ENCODE results near the gene BCDIN3D.
"Not testable (repeated sequence)": the region's sequence is repeated elsewhere in the genome, so short reads cannot be mapped to it uniquely, and the experiment has no call there.

Gene BCDIN3D

DNA sequence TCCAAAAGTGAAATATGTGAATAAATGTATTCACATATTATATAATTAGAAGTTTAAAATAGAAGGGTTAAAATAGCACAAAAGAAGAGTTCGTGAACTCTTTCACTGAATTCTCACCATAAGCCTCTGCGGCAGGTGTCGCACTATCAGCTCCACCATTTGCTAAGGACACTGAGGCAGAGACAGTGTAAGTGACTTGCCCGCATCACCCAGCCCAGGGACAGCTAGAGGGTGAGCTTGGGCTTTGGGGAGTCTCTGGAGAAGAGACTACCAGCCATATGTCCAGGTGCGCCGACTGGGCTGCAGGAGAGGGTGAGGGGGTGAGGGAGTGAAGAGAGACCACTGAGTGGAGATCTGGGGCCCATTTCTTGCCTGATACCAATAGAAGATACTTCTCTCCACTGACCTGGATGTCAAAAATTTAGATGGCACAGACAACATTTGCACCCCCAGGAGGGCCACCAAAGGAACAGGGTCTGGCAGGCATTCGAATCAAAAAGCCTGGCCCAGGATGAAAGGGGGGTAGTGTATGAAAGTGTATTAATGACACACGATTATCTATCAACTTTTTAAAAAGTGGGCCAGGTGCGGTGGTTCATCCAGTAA is 32.3 kb upstream of the BCDIN3D start:
- DNase-seq = no peak

DNA sequence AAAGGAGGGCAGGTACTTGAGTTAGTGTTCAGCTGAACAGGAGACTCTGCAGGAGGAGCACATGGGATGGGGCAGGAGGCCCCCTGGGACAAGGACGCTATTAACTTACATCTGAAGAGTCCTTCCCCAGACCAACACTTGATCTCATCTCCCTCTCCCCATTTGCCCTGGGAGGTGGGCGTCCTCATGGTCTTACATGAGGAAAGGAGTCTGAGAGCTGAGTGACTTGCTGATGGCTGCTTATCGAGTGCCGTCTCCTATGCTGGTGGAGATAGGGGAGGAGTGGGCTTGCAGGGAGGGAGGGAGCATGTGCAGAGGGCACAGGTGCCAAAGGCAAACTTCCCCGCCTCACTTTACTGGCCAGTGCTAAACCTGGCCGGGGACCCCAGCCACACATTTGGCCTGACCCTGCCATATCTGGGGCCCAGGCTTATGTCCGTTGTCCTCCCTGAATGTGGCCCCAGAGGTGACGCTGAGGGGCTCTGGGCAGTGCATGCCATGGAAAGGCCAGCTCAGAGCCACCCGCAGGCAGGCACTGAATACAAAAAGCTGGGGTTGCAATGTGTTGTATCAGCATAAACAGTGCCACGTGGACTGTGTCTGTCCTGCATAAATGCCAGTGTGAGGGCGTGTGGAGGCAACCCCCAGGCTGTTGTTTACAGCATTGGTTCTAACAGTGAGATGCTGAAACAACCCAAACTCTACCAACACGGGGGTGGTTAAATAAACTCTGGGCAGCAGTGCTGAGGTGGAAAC is 31.4 kb upstream of the BCDIN3D start:
- no peak for DNase-seq

DNA sequence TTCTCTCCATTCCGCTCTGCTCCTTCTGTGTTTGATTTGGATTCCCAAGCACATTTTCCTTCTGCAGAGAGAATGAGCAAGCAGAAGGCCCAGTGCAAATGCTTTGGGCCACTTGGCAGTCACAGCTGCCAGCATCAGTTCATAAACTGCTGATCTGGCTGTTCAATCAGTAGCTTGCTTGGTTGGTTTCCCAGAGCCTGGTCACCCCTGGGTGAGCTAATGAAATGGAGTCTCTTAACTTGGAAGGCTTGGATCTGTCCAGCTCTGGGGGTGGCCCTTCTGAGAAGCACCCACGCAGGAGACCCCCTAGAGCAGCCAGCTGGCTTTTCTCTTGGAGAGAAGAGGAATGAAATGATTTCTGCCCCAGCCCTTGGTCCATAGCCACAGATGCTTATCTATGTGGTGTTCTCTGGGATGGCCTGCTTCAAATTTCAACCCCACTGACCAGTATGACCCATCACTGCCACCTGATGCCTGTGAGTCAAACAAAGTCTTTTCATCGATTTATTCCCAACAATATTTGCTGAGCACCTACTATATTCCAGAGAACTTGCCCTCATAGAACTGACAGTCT is 30.5 kb upstream of the BCDIN3D start:
- DNase-seq = no peak

DNA sequence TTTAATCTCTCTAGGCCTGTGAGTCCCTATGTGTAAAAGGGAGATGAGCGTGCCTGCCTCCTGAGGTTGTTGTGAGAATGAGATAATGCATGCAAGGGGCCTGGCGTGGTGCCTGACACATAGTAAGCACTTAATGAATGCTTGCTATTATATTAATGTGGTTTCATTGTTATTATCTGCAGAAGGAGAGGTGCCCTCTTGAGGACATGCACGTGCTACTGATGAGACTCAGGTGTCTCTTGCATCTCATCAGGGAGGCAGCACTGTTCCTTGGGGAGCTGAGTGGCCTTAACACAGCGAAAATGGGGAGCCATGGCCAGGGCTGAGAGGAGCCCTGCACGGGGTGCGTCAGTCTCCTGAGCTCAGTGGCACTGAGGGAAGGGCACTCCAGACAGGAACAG is 29.9 kb upstream of the BCDIN3D start:
- DNase-seq = peak; percentile 90

DNA sequence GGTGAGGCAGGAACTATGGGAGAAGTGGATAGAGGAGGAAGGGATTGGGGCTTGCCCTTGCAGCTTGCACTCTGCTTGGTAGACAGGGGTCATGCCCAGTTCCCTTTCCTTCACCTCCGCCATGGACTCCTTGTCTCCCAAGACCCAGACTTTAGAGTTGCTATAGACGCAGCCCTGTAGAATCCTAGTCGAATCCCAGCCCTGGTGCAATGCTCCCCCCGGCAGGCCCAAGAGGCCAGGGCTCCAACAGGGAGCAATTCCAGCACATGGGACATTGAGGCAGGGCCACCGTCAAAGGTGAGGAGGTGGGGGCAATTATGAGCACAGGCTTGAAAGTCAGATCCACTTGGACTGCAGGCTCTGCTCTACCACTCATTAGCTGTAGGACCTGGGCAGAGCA is 29.5 kb upstream of the BCDIN3D start:
- no peak for DNase-seq

DNA sequence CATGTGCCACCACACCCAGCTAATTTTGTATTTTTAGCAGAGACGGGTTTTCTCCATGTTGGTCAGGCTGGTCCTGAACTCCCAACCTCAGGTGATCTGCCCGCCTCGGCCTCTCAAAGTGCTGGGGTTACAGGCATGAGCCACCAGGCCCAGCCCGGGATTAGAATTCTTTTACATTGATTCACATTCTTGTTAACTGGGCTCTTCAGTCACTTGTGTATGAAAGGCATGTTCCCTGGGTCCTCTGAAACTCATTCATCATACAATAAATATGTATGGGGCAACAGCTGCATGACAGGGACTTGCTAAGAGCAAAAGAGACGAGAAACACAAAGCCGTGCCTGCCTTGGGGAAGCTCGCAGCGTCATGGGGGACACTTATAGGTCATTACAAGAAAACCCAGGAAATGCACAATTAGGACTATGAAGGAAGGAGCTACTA is 28.9 kb upstream of the BCDIN3D start:
- DNase-seq = not testable (repeated sequence)

DNA sequence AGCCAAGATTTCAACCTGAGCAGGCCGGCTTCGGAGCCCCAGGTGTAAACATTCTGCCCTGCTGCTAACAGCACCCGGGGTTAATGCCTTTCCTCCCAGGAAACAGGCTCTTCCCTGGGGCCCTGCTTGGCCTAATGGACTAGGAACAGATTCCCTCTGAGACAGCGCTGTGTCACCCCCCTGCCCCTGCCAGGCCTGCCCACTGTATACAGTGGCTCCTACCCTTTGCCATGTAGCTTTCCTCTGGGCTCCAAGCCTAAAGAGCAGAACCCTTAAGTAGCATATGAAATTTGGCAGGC is 28.3 kb upstream of the BCDIN3D start:
- no peak for DNase-seq

DNA sequence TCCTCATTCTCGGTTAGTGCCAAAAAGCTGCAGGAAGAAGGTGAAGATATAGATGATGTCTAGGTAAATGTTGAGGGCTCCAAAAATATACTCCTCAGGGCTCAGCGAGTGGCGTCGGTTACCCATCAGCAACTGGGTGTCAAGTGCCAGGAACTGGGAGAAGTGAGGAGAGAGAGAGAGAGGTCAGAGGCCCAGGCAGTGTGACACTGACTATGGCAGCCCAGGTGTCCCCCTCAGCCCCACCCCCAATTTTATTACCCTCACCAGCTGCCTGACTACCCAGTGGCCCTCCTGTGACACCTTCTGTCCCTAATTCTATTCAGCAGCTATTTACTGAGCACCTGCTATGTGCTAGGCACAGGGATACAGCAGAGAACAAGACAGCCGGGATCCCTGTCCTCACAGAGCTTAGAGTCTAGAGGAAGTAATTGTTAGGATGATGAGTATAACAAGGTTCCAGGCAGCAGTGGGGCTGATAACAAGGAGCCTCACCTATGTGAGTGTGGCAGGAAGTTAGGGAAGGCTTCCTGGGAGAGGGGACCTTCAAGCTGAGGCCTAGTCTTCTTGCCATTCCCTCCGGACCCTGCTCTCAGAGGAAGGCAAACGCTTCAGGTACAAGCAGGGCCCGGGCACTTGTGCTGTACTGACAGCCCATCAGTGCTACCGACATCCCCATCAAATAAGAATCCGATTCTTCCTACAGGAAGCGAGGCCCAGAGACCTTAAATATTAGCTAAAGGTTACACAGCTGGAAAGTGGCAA is 27.8 kb upstream of the BCDIN3D start:
- no peak for DNase-seq

DNA sequence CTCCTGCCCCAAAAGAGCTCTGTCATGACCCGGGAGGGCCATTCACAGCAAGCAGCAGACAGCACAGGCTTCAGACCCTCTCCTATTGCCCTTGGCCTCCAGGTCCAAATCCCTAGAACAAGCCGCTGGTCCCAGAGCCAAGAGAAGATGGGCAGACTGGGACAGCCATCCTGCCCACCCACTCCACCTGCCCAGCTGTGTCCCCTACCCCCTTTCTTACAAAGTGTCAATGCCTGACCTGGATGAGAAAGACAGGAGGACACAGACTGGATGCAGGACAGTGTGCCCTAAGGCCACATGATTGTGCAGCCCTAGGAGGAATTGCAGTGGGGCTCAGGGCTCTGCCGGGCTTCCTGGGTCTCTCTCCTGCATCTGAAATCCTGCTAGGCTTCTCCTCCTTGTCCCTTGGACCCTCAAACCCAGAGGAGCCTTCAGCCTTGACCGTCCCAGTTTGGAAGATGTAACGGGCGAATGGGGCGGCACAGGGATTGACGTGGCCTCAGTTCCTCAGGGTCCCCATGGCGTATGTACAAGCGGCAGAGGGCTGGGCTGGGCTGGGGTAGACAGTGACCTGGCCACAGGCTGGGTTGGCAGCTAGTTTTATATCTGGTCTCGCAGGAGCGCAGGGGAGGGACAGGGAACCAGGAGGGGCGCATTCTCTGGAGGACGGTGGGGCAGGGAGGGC is 27.1 kb upstream of the BCDIN3D start:
- no peak for DNase-seq

DNA sequence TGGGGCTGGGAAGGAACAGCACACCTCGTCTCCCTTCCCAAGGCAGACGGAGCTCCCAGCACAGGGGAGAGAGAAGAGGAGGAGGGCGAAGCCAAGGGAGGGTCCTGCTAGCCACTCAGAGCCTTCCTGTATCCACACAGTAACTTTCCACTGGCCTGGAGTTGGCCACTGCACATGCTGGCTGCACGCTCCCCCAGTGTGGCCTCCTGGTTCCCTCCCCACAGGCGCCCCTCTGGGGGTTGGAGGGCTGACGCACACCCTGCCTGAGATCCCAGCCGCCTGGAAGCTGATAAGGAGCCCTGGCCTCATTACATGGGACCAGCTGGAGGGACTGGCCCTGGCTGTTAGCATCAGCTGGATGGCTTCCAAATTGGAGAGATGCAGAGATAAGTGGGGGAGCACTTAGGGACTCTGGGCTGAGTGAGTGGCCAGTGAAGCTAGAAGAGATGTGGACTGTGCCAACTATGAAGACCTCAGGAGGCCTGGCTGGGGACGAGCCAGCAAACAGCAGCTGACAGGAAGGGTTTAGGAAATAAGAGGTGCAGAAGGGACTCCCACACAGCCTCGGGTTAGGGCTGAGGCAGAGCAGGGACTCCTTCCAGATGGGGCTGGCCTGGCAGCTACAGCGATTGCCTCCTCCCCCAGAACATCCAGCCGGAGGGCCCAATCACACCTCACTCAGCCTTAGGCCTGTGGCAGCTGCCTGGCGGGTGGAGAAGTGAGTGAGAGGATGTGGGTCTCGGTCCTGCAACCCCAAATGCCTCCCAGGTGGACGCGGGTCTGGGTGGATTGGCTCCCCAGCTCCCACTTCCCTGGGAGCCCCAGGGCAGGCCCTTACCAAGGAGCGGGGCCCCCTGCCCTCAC is 26.3 kb upstream of the BCDIN3D start:
- peak; percentile 93 for DNase-seq

DNA sequence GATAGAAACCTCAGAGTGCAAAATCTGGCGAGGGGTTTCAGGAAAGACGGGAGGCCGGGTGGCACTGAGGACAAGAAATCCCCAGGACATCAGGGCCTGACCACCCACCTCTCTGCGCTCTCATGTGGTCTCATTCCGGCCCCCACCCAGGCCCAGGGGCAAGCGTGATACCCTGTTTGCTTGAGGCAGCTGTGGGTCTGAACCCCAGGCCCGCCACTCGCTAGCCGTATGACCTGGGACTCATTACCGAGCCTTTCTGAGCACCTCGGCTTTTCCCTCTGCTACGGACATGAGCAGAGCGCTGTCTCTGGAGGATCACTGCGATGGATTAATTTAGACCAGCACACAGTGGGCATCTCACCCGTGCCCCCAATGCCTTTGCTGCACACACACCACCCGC is 25.5 kb upstream of the BCDIN3D start:
- no peak for DNase-seq

DNA sequence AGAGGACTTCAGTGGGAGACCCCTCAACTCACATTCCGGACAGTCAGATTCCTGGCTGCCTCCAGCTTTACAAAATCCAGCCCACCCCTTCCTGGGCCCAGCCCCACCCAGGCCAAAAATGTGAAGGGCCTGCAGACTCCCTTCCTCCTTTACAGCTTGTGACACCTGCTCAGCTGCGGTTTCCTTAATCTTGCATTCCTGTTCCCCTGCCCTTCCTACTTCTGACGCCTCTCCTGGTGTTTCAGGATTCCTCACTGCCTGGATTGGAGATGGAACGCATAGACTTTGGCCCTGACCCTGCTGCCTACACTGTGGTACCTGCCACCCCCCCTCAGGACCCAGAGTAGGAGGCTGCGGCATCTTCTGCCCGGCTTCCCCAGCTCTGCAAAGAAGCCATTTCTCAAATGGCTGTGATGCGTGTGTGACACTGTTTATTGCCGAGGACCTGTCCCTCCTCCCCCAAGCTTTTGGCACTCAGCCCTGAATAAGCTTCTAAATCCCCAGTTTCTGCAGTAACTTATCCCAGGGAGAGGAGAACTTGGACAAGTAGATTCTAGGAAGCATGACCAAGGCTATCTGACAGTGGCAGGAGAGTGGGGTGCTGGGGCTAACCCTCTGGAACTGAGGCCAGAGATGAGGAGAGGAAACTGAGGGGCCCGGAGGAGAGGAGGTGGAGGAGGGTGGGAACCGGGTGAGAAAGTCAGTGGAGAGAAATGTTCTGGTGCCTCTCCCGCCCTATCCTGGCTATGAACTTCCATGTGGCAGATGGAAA is 24.9 kb upstream of the BCDIN3D start:
- DNase-seq = no peak

DNA sequence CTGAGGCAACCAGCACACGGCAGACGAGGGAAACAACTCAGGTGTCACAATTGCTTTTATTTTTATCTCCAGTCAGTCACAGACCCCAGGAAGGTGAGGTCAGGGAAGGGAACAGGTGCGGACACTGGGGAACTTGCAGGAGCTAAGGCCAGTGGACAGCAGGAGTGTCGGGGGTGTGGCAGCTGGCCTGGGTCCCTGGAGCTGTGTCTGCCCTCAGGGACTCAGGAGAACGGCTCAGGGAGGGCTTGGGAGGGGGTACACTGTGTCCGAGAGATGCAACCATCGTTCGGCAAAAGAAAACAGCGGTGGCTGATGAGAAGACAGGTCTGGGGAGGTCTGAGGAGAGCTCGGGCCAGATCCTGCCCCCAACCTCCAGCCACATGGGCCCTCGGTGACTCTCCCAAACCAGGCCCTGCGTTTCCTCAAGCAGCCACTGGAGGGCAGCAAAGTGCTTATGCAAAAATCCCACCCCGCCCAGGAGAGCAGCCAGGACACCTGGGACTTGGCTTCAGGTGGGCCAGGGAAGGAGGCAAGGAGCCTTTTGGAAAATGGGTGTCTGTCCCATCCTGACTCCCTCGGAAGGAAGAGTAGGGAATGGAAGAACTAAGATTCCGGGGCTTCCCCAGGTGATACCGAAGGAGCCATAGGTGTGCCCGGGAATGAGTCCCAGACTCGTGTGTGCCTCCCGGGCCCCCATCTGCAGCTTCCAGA is 24.1 kb upstream of the BCDIN3D start:
- peak; percentile 75 for DNase-seq

DNA sequence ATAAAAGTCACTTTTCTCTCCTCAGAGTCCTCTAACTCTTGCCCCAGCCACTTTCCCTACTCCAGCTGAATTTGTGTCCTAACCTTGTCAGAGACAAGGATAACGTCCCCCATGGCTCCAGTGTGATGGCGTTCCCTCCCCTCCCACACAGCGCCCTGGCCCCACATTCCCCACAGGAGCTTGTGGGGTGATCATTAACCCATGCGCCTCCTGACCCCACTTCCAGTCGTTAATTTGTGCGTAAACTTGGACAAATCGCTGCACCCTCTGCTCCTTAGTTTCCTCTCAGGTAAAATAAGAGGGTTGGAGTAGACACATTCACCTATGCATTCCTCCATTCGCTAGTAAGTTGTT is 22.9 kb upstream of the BCDIN3D start:
- DNase-seq = no peak

DNA sequence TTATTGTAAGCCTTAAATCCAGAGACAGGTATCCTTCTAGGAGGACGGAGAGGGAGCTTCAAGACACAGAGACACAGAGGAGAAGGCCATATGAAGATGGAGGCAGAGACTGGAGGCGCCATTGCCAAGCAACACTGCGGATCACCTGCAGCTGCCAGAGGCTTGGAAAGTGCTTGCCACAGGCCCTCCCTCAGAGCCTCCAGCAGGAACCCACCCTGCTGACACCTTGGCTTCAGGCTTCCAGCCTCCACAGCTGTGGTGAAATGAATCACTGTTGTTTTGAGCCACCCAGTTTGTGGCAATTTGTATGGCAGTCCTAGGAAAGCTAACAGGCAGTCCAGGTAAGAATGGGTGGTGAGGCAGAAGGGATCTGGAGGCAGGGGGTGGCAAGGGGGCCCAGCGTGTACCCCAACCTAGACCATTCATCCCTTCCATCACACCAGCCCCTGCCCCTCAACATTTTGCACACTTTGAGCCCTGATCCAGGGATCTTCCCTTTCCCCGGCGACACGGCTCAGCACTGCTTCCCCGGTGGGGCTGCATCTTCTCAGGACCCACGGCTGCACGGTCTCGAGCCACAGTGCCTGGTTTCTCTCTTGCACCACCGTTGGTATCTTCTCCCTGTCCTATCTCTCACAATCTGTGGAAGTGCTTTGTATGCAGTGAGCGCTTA is 22.3 kb upstream of the BCDIN3D start:
- no peak for DNase-seq

DNA sequence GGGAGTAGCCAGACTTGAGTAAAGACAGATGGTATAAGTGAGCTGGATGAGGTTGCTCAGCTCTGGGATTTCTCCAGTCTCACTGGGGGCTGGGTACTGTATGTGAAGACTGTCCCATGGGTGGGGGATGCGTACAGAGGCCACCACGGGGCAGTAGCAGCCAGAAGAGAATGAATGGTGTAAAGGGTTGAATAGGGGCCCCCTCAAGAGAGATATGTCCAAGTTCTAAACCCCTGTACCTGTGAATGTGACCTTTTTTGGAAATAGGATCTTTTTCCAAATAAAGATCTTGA is 21.8 kb upstream of the BCDIN3D start:
- DNase-seq = no peak

DNA sequence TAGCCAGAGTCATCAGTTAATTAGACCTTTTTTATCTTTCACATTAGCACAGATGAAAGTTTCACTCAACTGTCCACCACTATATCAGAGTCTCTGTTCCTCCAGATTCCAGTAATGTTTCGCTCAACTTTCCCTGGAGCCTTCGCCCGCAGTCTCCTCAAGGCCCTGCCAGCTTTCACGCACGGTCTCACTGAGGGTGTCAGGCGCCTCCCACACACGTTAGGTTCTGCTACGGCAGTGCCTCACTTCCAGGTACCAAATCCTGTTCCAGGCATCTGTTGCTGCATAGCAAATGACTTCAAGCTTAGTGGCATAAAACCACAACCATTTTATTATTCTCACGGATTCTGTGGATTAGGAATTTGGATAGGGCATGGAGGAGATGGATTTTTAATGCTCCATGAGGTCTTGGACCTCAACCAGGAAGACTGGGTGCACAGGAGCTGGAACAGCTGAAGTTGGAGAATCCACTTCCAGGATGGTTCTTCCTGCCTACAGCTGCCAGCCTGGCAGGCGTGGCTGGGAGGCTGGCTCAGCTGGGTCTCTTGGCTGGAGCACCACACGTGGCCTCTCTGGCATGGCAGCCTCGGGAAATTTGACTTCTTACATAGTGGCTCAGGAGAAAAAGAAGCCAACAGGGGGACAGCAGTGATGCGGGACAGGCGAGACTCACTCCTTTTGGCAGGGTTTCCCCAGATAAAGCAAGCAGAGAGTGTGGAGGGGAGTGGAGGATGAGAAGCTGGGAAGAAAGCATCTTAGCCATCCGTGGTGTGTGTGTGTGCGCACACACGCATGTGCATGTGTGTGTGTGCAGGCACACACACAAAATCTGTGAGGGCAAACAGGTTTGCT is 21.3 kb upstream of the BCDIN3D start:
- no peak for DNase-seq

DNA sequence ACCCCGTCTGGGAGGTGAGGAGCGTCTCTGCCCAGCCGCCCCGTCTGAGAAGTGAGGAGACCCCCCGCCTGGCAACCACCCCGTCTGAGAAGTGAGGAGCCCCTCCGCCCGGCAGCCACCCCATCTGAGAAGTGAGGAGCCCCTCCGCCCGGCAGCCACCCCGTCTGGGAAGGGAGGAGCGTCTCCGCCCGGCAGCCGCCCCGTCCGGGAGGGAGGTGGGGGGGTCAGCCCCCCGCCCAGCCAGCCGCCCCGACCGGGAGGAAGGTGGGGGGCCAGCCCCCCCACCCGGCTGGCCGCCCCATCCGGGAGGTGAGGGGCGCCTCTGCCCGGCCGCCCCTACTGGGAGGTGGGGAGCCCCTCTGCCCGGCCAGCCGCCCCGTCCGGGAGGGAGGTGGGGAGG is 18.0 kb upstream of the BCDIN3D start:
- DNase-seq = not testable (repeated sequence)

DNA sequence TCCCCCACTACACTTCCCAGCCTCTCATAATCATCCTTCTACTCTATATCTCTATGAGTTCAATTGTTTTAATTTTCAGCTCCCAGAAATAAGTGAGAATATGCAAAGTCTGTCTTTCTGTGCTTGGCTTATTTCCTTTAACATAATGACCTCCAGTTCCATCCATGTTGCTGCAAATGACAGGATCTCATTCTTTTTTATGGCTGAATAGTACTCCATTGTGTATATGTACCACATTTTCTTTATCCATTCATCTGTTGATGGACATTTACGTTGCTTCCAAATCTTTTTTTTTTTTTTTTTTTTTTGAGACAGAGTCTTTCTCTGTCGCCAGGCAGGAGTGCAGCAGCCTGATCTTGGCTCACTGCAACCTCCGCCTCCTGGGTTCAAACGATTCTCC is 13.0 kb upstream of the BCDIN3D start:
- not testable (repeated sequence) for DNase-seq

DNA sequence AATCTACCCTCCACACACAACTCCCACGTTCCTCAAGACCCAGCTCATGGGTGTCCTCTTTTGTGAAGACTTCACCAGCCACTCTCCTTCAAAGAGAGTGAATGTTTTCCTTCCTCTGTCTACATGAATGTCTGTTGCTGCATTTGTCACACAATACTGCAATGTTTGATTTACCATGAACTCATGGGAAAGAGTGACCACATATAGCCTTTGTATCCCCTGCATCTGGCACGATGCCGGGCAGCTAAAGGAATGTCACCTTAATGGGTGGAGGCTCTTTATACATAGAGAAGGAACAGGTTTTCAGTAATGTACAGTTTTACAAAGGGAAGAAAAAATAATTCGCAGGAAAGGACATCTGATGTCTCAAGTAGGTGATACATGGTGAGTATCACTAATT is 12.1 kb upstream of the BCDIN3D start:
- DNase-seq = no peak
